Endodermal cell (in vitro differentiated cells): ENCODE measurements around the gene MOCS1. TPM values are rescaled to one million over a fixed set of nuclear protein-coding genes. Genes with fewer than 3 reads are reported as not detected.

Experiments
- DNase-seq: peaks from one replicate; pipeline ENCODE4 v3.0.0-alpha.2; 2017
- H3K27ac ChIP-seq: 2 replicates; pipeline ENCODE4 v1.5.1; 2013; ENCODE audit warnings: mild to moderate bottlenecking, low read depth, low read length, moderate library complexity
- H3K27me3 ChIP-seq: 2 replicates; pipeline ENCODE4 v1.6.1; 2013; ENCODE audit warnings: mild to moderate bottlenecking, low read length, moderate library complexity; ENCODE audit not compliant: insufficient read depth, control insufficient read depth, poor library complexity, severe bottlenecking
- H3K36me3 ChIP-seq: 2 replicates; pipeline ENCODE4 v1.7.0; 2013; ENCODE audit warnings: mild to moderate bottlenecking, low read length, moderate library complexity; ENCODE audit not compliant: control insufficient read depth, insufficient read depth
- H3K4me1 ChIP-seq: one replicate; pipeline ENCODE4 v1.7.0; 2013; ENCODE audit warnings: low read length; ENCODE audit not compliant: control insufficient read depth, insufficient read depth
- H3K4me3 ChIP-seq: 2 replicates; pipeline ENCODE4 v1.5.1; 2013; ENCODE audit warnings: mild to moderate bottlenecking, low read length, moderate library complexity
- H3K9ac ChIP-seq: 2 replicates; pipeline ENCODE4 v1.6.1; 2013; ENCODE audit warnings: mild to moderate bottlenecking, low read length, moderate library complexity; ENCODE audit not compliant: poor library complexity, severe bottlenecking; ENCODE audit errors: extremely low read depth
- H3K9me3 ChIP-seq: 2 replicates; pipeline ENCODE4 v1.6.1; 2013; ENCODE audit warnings: mild to moderate bottlenecking, low read length, moderate library complexity; ENCODE audit not compliant: control insufficient read depth
- H3K27ac Mint-ChIP-seq: 2 replicates; pipeline ENCODE4 v1.8.0; 2020; ENCODE audit warnings: mixed read lengths
- H3K27me3 Mint-ChIP-seq: 2 replicates; pipeline ENCODE4 v1.8.0; 2021; ENCODE audit warnings: mild to moderate bottlenecking, mixed read lengths; ENCODE audit not compliant: insufficient read depth
- H3K36me3 Mint-ChIP-seq: 2 replicates; pipeline ENCODE4 v1.8.0; 2020; ENCODE audit warnings: low read depth, mixed read lengths
- H3K4me1 Mint-ChIP-seq: 2 replicates; pipeline ENCODE4 v1.8.0; 2020; ENCODE audit warnings: mixed read lengths
- H3K4me3 Mint-ChIP-seq: 2 replicates; pipeline ENCODE4 v1.8.0; 2020; ENCODE audit warnings: mild to moderate bottlenecking, moderate library complexity, mixed read lengths
- H3K9me3 Mint-ChIP-seq: 2 replicates; pipeline ENCODE4 v1.8.0; 2020; ENCODE audit warnings: mild to moderate bottlenecking, mixed read lengths
- CTCF ChIP-seq: fragments of 200-600 bp; sonication (generic); conservative IDR thresholded peaks from 2 replicates; pipeline ENCODE4 v1.5.0; 2021; ENCODE audit warnings: antibody characterized with exemption, mild to moderate bottlenecking
- WGBS, 2 experiments: methylation state at CpG; one replicate each; pipeline versions ENCODE4 v1.1.5 to v1.1.7; 2013; ENCODE audit warnings: missing lambda C conversion rate in 2 of 2, mixed read lengths in 1 of 2; ENCODE audit not compliant: insufficient coverage in 1 of 2, insufficient read length in 1 of 2; 5-methylcytosine and 5-hydroxymethylcytosine counted together
- total RNA-seq, 2 donors: library from RNA; stranded (reverse); fragmentation: NEBNext Ultra II Directional in 1 of 2; extraction: Animal tissue kit (Norgen Biotek cat#: 25700) in 1 of 2; gene quantifications; 2 replicates in 1 of 2; 3 replicates in 1 of 2; pipeline ENCODE4 v1.2.1, GENCODE V29; 2021

Gene MOCS1
- total RNA-seq, 2 donors from 2014 or later = 8.7 to 11.3 TPM

- no peak overlapping the region for H3K4me3 Mint-ChIP-seq
- peaks cover 3% of the 10 kb centered on the region for H3K36me3 Mint-ChIP-seq
- H3K9me3 ChIP-seq = no peaks in the 10 kb centered on the region
- H3K27ac ChIP-seq = no peak overlapping the region
- H3K36me3 ChIP-seq = no peaks in the 10 kb centered on the region
- H3K27me3 Mint-ChIP-seq = peaks cover 2% of the 10 kb centered on the region
- H3K4me1 Mint-ChIP-seq = no peaks in the 10 kb centered on the region
- TF ChIP-seq CTCF = no peak
- no peaks in the 10 kb centered on the region for H3K9me3 Mint-ChIP-seq
- H3K27me3 ChIP-seq = no peaks in the 10 kb centered on the region
- H3K27ac Mint-ChIP-seq = no peak overlapping the region
- H3K9ac ChIP-seq = no peak overlapping the region
- H3K4me3 ChIP-seq = no peak overlapping the region
- DNase-seq = no peak
- no peaks in the 10 kb centered on the region for H3K4me1 ChIP-seq
- WGBS, 2 experiments = 80 to 92% methylated on average over 2 to 10 of the region's 10 CpGs
Measured at GRCh38 chr6:39901116-39901655, 33.1 kb downstream of the MOCS1 start.

- H3K27ac ChIP-seq = no peak overlapping the region
- TF ChIP-seq CTCF = no peak
- Mint-ChIP-seq H3K27ac (no peak overlapping the region), H3K4me1 (no peaks in the 10 kb centered on the region), H3K27me3 (peaks cover 2% of the 10 kb centered on the region), H3K4me3 (no peak overlapping the region), H3K9me3 (no peaks in the 10 kb centered on the region), H3K36me3 (no peaks in the 10 kb centered on the region)
- no peak for DNase-seq
- H3K4me3 ChIP-seq = no peak overlapping the region
- 89 to 95% methylated on average over 5 to 10 of the region's 10 CpGs for WGBS, 2 experiments
- no peaks in the 10 kb centered on the region for H3K9me3 ChIP-seq
- H3K27me3 ChIP-seq = no peaks in the 10 kb centered on the region
- H3K4me1 ChIP-seq = no peaks in the 10 kb centered on the region
- no peaks in the 10 kb centered on the region for H3K36me3 ChIP-seq
- no peak overlapping the region for H3K9ac ChIP-seq
Measured at GRCh38 chr6:39899554-39900295, 34.5 kb downstream of the MOCS1 start.

DNA sequence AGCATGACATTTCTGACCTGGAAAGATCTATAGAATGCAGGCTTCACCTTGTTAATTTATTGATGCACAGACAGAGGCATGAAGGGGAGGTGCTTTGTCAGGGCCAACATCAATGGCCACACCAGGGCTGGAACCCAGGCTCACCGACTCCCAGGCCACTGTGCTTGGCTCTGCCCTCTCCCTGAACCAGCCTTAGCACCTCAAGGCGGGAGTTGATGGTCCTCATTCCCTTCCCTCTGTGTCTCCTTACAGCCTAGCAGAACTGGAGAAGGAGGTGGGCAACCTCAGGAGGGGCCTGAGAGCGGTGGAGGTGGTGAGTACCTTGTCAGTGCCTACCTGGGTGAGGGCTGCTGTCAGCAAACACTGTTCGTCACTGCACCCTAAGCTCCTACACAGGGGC, 35.6 kb downstream of the MOCS1 start:
- no peaks in the 10 kb centered on the region for H3K4me1 Mint-ChIP-seq
- Histone ChIP-seq H3K27me3 (no peaks in the 10 kb centered on the region), H3K4me1 (no peaks in the 10 kb centered on the region), H3K9ac (no peak overlapping the region), H3K36me3 (no peaks in the 10 kb centered on the region), H3K4me3 (no peak overlapping the region), H3K9me3 (no peaks in the 10 kb centered on the region), H3K27ac (no peak overlapping the region)
- no peak overlapping the region for H3K27ac Mint-ChIP-seq
- peaks cover 2% of the 10 kb centered on the region for H3K27me3 Mint-ChIP-seq
- TF ChIP-seq CTCF = no peak
- H3K36me3 Mint-ChIP-seq = no peaks in the 10 kb centered on the region
- DNase-seq = no peak
- H3K4me3 Mint-ChIP-seq = no peak overlapping the region
- H3K9me3 Mint-ChIP-seq = no peaks in the 10 kb centered on the region
- WGBS, 2 experiments = 94 to 100% methylated on average over 1 to 4 of the region's 4 CpGs
